Embryonic facial prominence (tissue), 1 donor: ENCODE data around the gene TPO.
"Not testable (repeated sequence)": the region's sequence is repeated elsewhere in the genome, so short reads cannot be mapped to it uniquely, and the experiment has no call there.

Experiments used
- DNase-seq: peaks from one replicate; pipeline ENCODE4 v3.0.0-alpha.2; 2016; ENCODE audit errors: extremely low spot score

The TPO gene

GRCh38 chr2:1405124-1405523 is 8.1 kb upstream of the TPO start:
- no peak for DNase-seq

GRCh38 chr2:1405967-1406366 is 7.3 kb upstream of the TPO start:
- no peak for DNase-seq

GRCh38 chr2:1406434-1406833 is 6.8 kb upstream of the TPO start:
- no peak for DNase-seq

DNA sequence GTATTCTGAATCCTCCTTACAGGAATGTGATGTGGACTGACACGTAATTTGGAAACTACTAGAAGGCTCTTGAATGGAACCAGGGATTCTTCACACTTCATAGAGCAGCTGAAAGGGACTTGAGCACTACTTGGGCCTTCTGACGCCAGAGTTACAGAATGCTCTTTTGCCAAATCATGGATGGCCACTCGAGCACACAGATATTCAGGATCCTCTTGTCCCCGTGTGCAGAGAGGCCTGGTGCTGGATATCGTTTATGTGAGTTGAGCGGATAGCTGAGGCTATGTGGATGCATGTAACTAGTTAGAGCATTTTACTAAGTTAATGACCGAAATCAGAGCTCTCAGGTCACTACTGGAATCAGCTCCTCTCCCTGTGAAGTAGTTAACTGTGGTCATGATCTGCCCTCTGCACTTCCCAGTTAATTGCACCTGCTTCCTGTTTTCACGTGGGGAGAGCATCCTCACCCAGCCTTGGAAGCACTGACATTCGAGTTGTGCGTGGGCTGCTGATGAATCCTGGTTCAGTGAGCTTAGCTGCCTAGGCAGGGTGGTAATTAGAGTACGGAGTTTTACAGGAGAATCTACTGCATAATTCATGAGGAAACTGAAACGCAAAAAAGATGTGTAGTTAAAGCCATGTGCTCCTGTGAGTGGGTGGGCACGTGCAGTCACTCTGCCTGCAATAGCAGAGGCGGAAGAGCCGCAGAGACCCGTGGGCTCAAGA is 5.2 kb upstream of the TPO start:
- DNase-seq: no peak

GRCh38 chr2:1414121-1414520 is 858 bp downstream of the TPO start:
- DNase-seq: no peak

- not testable (repeated sequence) for DNase-seq
These were observed 1.6 kb downstream of the TPO start for GRCh38 chr2:1414901-1415300.

- no peak for DNase-seq
These were observed 2.2 kb downstream of the TPO start for GRCh38 chr2:1415501-1415900.

- DNase-seq: no peak
These were observed 5.3 kb downstream of the TPO start for GRCh38 chr2:1418566-1418965.

- DNase-seq: no peak
These were observed 7.7 kb downstream of the TPO start for GRCh38 chr2:1420746-1421480.

DNA sequence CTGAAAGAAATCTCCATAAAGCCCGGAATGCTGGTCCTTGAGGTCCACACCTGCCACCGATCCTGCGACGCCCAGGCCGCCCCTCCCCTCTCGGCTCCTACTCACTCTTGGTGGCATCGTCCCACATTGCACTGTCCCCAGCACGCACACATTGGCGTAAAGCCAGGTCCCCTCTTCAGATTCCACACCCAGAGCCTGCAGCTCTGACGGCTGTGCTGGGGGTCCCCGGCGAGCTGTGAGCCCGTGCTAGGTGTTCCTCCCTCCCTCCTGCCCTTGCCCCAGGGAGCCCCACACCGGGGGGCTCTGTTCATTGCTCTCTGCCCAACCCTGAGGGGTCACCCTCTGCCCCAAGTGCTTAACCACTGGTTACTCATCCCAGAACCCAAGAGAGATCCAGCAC is 8.5 kb downstream of the TPO start:
- no peak for DNase-seq

DNA sequence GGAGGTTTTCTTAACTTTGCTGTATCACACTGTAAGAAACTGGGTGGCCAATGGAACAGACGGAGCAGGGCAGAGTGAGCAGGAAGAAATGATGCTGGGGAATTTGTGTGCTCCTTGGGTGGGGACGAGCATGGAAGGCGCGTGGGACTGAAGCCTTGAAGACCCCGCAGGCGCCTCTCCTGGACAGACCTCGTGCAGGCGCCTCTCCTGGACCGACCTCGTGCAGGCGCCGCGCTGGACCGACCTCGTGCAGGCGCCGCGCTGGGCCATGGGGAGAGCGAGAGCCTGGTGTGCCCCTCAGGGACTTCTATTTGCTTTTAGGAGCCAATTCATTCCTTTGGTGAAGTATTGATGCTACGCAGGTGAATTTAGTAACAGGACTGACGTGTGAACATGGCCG is 8.9 kb downstream of the TPO start:
- DNase-seq: no peak

- DNase-seq: no peak
These were observed 9.5 kb downstream of the TPO start for GRCh38 chr2:1422716-1423285.

DNA sequence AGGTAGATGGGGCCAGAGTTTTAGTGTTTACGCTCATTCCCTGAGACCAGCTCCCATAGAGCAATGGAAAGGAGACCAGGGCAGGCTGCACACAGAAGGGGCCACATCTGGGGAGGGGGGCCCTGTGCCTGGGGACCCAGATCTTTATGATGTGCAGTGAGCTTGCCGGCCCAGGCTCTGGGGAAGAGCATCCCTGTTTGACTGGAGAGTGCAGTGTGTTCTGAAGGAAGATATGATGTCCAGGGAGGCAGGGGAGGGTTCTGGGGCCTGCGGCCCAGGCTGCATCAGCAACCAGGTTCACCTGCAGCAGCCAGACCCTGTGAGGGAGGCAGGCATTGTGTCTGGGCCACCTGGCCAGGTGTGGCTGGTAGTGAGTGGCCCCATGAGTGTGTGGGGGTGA is 13.8 kb downstream of the TPO start:
- DNase-seq: no peak

DNA sequence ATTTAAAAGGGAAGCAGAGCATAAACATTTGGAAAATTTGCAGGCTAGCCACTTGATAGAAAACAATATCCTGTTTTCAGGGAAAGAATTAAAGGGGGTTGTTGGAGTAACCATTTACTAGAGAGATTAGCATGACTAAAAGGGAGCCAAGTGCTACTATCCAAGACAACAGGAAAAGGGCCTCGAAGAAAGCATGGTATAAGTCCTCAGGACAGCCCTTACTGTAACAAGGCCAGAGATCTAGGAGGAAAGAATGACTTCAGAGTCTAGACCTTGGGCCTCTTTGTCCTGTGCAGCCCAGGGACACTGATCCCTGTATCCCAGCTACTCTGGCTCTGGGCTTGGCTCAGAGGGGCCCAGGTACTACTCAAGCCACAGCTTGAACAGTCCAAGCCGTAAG is 16.6 kb downstream of the TPO start:
- no peak for DNase-seq

- DNase-seq: no peak
These were observed 17.2 kb downstream of the TPO start for GRCh38 chr2:1430491-1430890.

DNA sequence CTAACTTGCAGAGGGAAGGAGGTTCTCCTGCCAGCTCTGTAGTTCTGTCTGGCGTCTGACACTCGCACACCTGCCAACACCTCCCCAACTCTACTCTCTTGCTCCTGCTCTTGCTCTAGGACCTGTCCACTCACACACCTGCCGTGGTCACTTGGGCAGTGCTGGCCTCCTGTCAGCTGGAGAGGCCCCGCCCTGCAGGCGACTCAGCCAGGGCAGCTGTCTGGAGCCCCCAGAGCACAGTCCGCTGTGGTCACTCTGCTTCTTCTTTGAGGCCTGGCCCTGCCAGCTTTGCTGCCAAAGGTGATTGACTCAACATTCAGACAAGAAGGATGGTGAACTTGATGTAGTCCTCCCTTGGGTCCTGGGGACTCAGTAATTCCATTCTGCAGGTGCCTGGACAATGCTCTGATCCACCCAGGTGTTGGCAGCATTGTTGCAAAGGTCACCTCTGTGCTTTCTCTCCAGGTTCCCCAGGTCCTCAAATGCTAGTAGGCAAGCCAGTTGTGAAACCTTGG is 18.7 kb downstream of the TPO start:
- no peak for DNase-seq

DNA sequence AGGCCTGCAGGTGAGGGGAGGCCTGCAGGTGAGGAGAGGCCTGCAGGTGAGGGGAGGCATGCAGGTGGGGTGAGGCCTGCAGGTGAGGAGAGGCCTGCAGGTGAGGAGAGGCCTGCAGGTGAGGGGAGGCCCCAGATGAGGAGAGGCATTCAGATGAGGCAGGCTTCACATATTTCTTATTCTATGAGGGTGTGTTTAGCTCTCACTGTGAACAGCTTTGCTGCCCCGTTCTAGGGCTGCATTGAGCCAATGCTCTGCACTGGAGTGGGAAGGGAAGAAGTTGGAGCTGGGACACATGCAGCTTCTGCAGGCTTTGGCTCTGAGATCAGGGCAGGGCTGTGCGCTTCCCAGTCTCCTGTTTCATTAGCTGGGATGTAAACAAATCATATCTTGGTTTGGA is 19.5 kb downstream of the TPO start:
- DNase-seq: no peak

DNA sequence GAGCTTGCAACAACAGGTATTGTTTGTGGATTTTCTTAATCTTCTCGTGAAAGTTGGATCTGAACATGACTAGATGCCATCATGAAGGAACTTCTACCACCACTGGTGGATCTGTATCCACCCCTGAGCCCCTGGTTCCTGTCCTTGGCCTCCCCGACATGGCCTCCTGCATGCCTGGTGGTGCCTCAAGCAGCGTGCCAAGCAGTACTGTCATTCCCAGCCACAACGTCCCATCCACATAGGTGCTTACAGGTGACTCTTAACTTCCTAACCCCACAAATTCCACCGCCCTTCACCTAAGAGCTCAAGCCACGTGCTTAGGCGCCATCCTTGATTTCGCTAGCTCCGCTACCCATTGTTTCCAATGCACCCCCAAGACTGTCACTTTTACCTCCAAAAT is 23.1 kb downstream of the TPO start:
- no peak for DNase-seq

GRCh38 chr2:1437101-1437500 is 23.8 kb downstream of the TPO start:
- no peak for DNase-seq

- no peak for DNase-seq
These were observed 24.3 kb downstream of the TPO start for GRCh38 chr2:1437537-1437936.

- DNase-seq: no peak
These were observed 25.7 kb downstream of the TPO start for GRCh38 chr2:1438972-1439371.

- DNase-seq: no peak
These were observed 27.3 kb downstream of the TPO start for GRCh38 chr2:1440581-1440980.

DNA sequence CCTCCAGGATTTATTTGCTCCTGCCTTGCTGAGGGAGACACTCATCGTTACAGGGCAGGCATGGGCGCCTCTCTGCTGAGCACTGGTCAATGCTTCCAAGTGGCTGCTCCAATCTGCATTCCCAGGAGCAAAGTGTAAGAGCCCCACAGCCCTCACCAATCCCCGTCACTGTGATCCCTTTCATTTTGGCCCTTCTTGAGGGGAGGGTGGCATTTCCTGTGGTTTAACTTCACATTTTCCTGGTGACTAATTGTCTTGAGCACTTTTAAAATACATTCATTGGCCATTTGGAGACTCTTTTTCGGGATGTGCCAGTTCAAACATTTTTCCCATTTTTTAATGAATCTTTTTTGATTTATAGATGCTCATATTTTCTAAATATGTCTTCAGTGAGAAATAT is 33.0 kb downstream of the TPO start:
- no peak for DNase-seq
